ENCODE measurements around the gene ZNF554. TPM values are rescaled to one million over a fixed set of nuclear protein-coding genes. Genes with fewer than 3 reads are reported as not detected.

Gene ZNF554
- total and polyA plus RNA-seq, 4 donors, result 0.94 to 3.3 (median 2.1) TPM

GRCh38 chr19:2850256-2850925 is 30.7 kb downstream of the ZNF554 start (continued):
- no peak for TF ChIP-seq ZBTB33 (IDR thresholded peaks at IDR 0.05)
- TF ChIP-seq TAF1 (conservative IDR thresholded peaks at IDR 0.05), result no peak
- no peak for TF ChIP-seq SP1 (IDR thresholded peaks at IDR 0.05)
- TF ChIP-seq FOXA2 (IDR thresholded peaks at IDR 0.05), result no peak
- TF ChIP-seq NR2F2 (IDR thresholded peaks at IDR 0.05), result no peak
- TF ChIP-seq YY1 (IDR thresholded peaks at IDR 0.05), result no peak

DNA sequence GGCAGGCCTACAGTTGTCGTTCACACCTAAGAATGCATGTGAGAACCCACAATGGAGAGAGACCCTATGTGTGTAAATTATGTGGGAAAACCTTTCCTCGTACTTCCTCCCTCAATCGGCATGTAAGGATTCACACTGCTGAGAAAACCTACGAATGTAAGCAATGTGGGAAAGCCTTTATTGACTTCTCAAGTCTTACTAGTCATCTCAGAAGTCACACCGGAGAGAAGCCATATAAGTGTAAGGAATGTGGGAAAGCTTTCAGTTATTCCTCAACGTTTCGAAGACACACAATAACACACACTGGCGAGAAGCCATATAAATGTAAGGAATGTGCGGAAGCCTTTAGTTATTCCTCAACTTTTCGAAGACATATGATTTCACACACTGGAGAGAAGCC is 32.9 kb downstream of the ZNF554 start:
- TF ChIP-seq, protein P1, sequence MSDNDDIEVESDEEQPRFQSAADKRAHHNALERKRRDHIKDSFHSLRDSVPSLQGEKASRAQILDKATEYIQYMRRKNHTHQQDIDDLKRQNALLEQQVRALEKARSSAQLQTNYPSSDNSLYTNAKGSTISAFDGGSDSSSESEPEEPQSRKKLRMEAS (IDR thresholded peaks at IDR 0.05), result no peak
- no peak for TF ChIP-seq EGR1 (IDR thresholded peaks at IDR 0.05; ENCODE audit: low read depth in 2 of 2)
- TF ChIP-seq, protein P2, sequence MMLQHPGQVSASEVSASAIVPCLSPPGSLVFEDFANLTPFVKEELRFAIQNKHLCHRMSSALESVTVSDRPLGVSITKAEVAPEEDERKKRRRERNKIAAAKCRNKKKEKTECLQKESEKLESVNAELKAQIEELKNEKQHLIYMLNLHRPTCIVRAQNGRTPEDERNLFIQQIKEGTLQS (IDR thresholded peaks at IDR 0.05), result no peak
- Histone ChIP-seq H3K27ac (ENCODE audit: low read depth in 1 of 2, low read length in 2 of 2) (no peak overlapping the region), H3K9me3 (ENCODE audit: control insufficient read depth in 4 of 4, low read length in 3 of 4) (peaks cover 45 to 71% (median 59%) of the 10 kb centered on the region in 4 donors), H3K36me3 (ENCODE audit: control insufficient read depth in 4 of 4, insufficient read depth in 3 of 4, low read depth in 1 of 4, low read length in 3 of 4) (peaks cover 14 to 41% (median 40%) of the 10 kb centered on the region in 4 donors), H3K4me3 (ENCODE audit: low read depth in 1 of 3, low read length in 3 of 3) (peak overlapping the region in 2 of 3 donors; percentile 62 to 81), H3K27me3 (ENCODE audit: control insufficient read depth in 4 of 4, insufficient read depth in 4 of 4, low read length in 3 of 4) (no peaks in the 10 kb centered on the region), H3K9ac (ENCODE audit: low read depth in 1 of 2, low read length in 2 of 2) (no peak overlapping the region), H3K4me1 (ENCODE audit: control insufficient read depth in 4 of 4, insufficient read depth in 4 of 4, low read length in 3 of 4) (no peaks in the 10 kb centered on the region)
- 98% methylated on average over 10 of the region's 10 CpGs for WGBS
- no peak for DNase-seq (ENCODE audit: low spot score)

DNA sequence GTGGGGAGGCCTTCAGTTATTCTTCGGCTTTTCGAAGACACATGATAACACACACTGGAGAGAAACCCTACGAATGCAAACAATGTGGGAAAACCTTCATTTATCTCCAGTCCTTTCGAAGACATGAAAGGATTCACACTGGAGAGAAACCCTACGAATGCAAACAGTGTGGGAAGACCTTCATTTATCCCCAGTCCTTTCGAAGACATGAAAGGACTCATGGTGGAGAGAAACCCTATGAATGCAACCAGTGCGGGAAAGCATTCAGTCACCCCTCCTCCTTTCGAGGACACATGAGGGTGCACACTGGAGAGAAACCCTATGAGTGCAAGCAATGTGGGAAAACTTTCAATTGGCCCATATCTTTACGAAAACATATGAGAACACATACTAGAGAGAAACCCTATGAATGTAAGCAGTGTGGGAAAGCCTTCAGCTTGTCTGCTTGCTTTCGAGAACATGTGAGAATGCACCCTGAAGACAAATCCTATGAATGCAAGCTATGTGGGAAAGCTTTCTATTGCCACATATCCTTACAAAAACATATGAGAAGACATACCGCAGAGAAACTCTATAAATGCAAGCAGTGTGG is 33.4 kb downstream of the ZNF554 start:
- TF ChIP-seq GABPA (IDR thresholded peaks at IDR 0.05 in 1 of 2, conservative IDR thresholded peaks at IDR 0.05 in 1 of 2) (no peak), FOXA2 (IDR thresholded peaks at IDR 0.05) (no peak), FOXA1 (IDR thresholded peaks at IDR 0.05) (no peak), REST (IDR thresholded peaks at IDR 0.05) (no peak), NR2F2 (IDR thresholded peaks at IDR 0.05) (no peak), YY1 (IDR thresholded peaks at IDR 0.05) (no peak), EGR1 (IDR thresholded peaks at IDR 0.05; ENCODE audit: low read depth in 2 of 2) (no peak), ZBTB33 (IDR thresholded peaks at IDR 0.05) (no peak), RAD21 (IDR thresholded peaks at IDR 0.05) (no peak), JUND (IDR thresholded peaks at IDR 0.05) (no peak), RXRA (IDR thresholded peaks at IDR 0.05) (no peak), SP1 (IDR thresholded peaks at IDR 0.05) (no peak), CTCF (IDR thresholded peaks at IDR 0.05; ENCODE audit: low read depth, low read length, missing input control) (no peak), HNF4A (conservative IDR thresholded peaks at IDR 0.05) (no peak), TAF1 (conservative IDR thresholded peaks at IDR 0.05) (no peak), HNF4G (IDR thresholded peaks at IDR 0.05) (no peak)
- TF ChIP-seq, protein P2 (IDR thresholded peaks at IDR 0.05), result no peak
- TF ChIP-seq, protein P1 (IDR thresholded peaks at IDR 0.05), result no peak
- Histone ChIP-seq H3K9me3 (ENCODE audit: control insufficient read depth in 4 of 4, low read length in 3 of 4) (peaks cover 47 to 75% (median 59%) of the 10 kb centered on the region in 4 donors), H3K27ac (ENCODE audit: low read depth in 1 of 2, low read length in 2 of 2) (no peak overlapping the region), H3K4me1 (ENCODE audit: control insufficient read depth in 4 of 4, insufficient read depth in 4 of 4, low read length in 3 of 4) (no peaks in the 10 kb centered on the region), H3K27me3 (ENCODE audit: control insufficient read depth in 4 of 4, insufficient read depth in 4 of 4, low read length in 3 of 4) (no peaks in the 10 kb centered on the region), H3K36me3 (ENCODE audit: control insufficient read depth in 4 of 4, insufficient read depth in 3 of 4, low read depth in 1 of 4, low read length in 3 of 4) (peaks cover 14 to 41% (median 40%) of the 10 kb centered on the region in 4 donors), H3K9ac (ENCODE audit: low read depth in 1 of 2, low read length in 2 of 2) (no peak overlapping the region), H3K4me3 (ENCODE audit: low read depth in 1 of 3, low read length in 3 of 3) (peak overlapping the region in 2 of 3 donors; percentile 62 to 81)
- DNase-seq (ENCODE audit: low spot score), result no peak
- 98% methylated on average over 11 of the region's 11 CpGs for WGBS
